GM12865 (cell line): ENCODE results near the gene SDHD.

Experiments
- DNase-seq: peaks from one replicate; pipeline ENCODE4 v3.0.0; 2010; ENCODE audit warnings: low read depth
- H3K4me3 ChIP-seq: 2 replicates; pipeline ENCODE4 v1.5.1; 2011; ENCODE audit warnings: mild to moderate bottlenecking, low read depth, low read length, control low read depth
- CTCF ChIP-seq: IDR thresholded peaks from 2 replicates; pipeline ENCODE4 v1.5.1; 2011; ENCODE audit warnings: low read length, control low read depth, low read depth, inconsistent platforms; ENCODE audit not compliant: insufficient read depth; ENCODE audit errors: missing control alignments

SDHD gene

GRCh38 chr11:112100462-112100861 lies 13.8 kb downstream of the SDHD start:
- no peak overlapping the region for H3K4me3 ChIP-seq
- no peak for TF ChIP-seq CTCF
- no peak for DNase-seq

- no peak overlapping the region for H3K4me3 ChIP-seq
- TF ChIP-seq CTCF, result no peak
- no peak for DNase-seq
These were observed 16.8 kb downstream of the SDHD start for GRCh38 chr11:112103446-112103845.

GRCh38 chr11:112106070-112106469 lies 19.4 kb downstream of the SDHD start:
- H3K4me3 ChIP-seq, result no peak overlapping the region
- DNase-seq, result no peak
- TF ChIP-seq CTCF, result no peak

- no peak overlapping the region for H3K4me3 ChIP-seq
- DNase-seq, result peak; percentile 51
- TF ChIP-seq CTCF, result peak; percentile 70
These were observed 27.1 kb downstream of the SDHD start for GRCh38 chr11:112113539-112114457.

GRCh38 chr11:112114460-112114859 lies 27.8 kb downstream of the SDHD start:
- H3K4me3 ChIP-seq, result no peak overlapping the region
- TF ChIP-seq CTCF, result no peak
- no peak for DNase-seq

- TF ChIP-seq CTCF, result no peak
- no peak overlapping the region for H3K4me3 ChIP-seq
- DNase-seq, result no peak
These were observed 28.7 kb downstream of the SDHD start for GRCh38 chr11:112115386-112115785.
